HepG2 (cell line): ENCODE measurements around the gene ARF5. TPM values are rescaled to one million over a fixed set of nuclear protein-coding genes. Genes with fewer than 3 reads are reported as not detected.

ENCODE experiments used
- ARNT ChIP-seq: fragments of 450-650 bp; IDR thresholded peaks from 2 replicates; pipeline ENCODE4 v1.6.1; 2017
- GMEB2 ChIP-seq: IDR thresholded peaks from 2 replicates; pipeline ENCODE4 v1.6.1; 2016; ENCODE audit warnings: missing biosample characterization, missing genetic modification reagents, low read depth
- HMGXB4 ChIP-seq, 2 experiments: sonication (generic) in 1 of 2; formaldehyde crosslinking in 1 of 2; IDR thresholded peaks; 2 replicates each; pipeline versions ENCODE4 v1.4.0 to v1.6.1; 2018 to 2020; ENCODE audit warnings: missing genetic modification reagents in 2 of 2, borderline replicate concordance in 1 of 2, low read depth in 1 of 2, mild to moderate bottlenecking in 1 of 2, missing biosample characterization in 1 of 2
- LCORL ChIP-seq, 2 experiments: fragments of 450-650 bp in 1 of 2; sonication (generic) in 1 of 2; formaldehyde crosslinking in 1 of 2; IDR thresholded peaks; 2 replicates each; pipeline versions ENCODE4 v1.5.0 to v1.6.1; 2017 to 2020; ENCODE audit warnings: antibody characterized with exemption in 1 of 2, missing genetic modification reagents in 1 of 2
- MTA1 ChIP-seq: sonication (generic); formaldehyde crosslinking; IDR thresholded peaks from 2 replicates; pipeline ENCODE4 v1.4.0; 2020; ENCODE audit warnings: missing genetic modification reagents, mild to moderate bottlenecking, borderline replicate concordance
- MXD3 ChIP-seq: IDR thresholded peaks from 2 replicates; pipeline ENCODE4 v1.6.1; 2016; ENCODE audit warnings: mild to moderate bottlenecking, missing biosample characterization, missing genetic modification reagents
- PCBP2 ChIP-seq: fragments of 200-400 bp; formaldehyde crosslinking; optimal IDR thresholded peaks from 2 replicates; pipeline ENCODE3; 2018; ENCODE audit warnings: low read length, low read depth; ENCODE audit not compliant: poor library complexity, severe bottlenecking
- RAD51 ChIP-seq: fragments of 450-650 bp; IDR thresholded peaks from 2 replicates; pipeline ENCODE4 v1.6.1; 2016; ENCODE audit warnings: borderline replicate concordance
- TRAFD1 ChIP-seq: sonication (generic); formaldehyde crosslinking; IDR thresholded peaks from 2 replicates; pipeline ENCODE4 v1.5.1; 2020; ENCODE audit warnings: missing genetic modification reagents, mild to moderate bottlenecking, borderline replicate concordance
- ZBED4 ChIP-seq: sonication (generic); formaldehyde crosslinking; IDR thresholded peaks from 2 replicates; pipeline ENCODE4 v1.4.0; 2020; ENCODE audit warnings: missing genetic modification reagents, borderline replicate concordance
- ZC3H13 ChIP-seq: sonication (generic); formaldehyde crosslinking; IDR thresholded peaks from 2 replicates; pipeline ENCODE4 v1.8.1; 2023; ENCODE audit warnings: mild to moderate bottlenecking, missing genetic modification reagents, moderate library complexity
- ZNF205 ChIP-seq: IDR thresholded peaks from 2 replicates; pipeline ENCODE4 v1.6.1; 2018; ENCODE audit warnings: missing biosample characterization, missing genetic modification reagents
- ZNF607 ChIP-seq: sonication (generic); formaldehyde crosslinking; IDR thresholded peaks from 2 replicates; pipeline ENCODE4 v1.5.1; 2020; ENCODE audit warnings: missing genetic modification reagents, mild to moderate bottlenecking, borderline replicate concordance
- ZNF773 ChIP-seq: sonication (generic); formaldehyde crosslinking; IDR thresholded peaks from 2 replicates; pipeline ENCODE4 v1.4.0; 2020; ENCODE audit warnings: missing genetic modification reagents, borderline replicate concordance
- ZXDC ChIP-seq: sonication (generic); formaldehyde crosslinking; IDR thresholded peaks from 2 replicates; pipeline ENCODE4 v1.5.0; 2020; ENCODE audit warnings: mild to moderate bottlenecking, missing genetic modification reagents
- polyA plus RNA-seq, 8 experiments: library from polyadenylated mRNA; depleted of rRNA in 3 of 8; stranded (reverse) in 7 of 8; unstranded in 1 of 8; fragments of >200 nt; fragmentation: Illumina TruSeq in 4 of 8; extraction: Trizol in 4 of 8; gene quantifications; 2 replicates each; pipeline versions ENCODE4 v1.2.1 to v1.2.3, GENCODE V29; 2011 to 2016; ENCODE audit warnings: low read depth in 4 of 8, missing spikeins in 1 of 8, mixed read lengths in 1 of 8; ENCODE audit not compliant: insufficient read depth in 1 of 8
- total RNA-seq, 5 experiments: library from RNA; depleted of rRNA; stranded (reverse); fragments of >200 nt; fragmentation: Illumina TruSeq; extraction: Trizol; gene quantifications; 2 replicates each; pipeline ENCODE4 v1.2.3, GENCODE V29; 2016; ENCODE audit warnings: low read depth in 1 of 5

The ARF5 gene
- total and polyA plus RNA-seq, 2 of the 13 experiments (the other 11 are each of a cell fraction or from before 2014, with no cell fraction given) = 109 to 135 TPM

- TF ChIP-seq RAD51 (no peak), ZBED4 (CRISPR knock-in tag) (peak; percentile 23; the same call in 1 of the 2 replicates), ZC3H13 (CRISPR knock-in tag) (no peak), TRAFD1 (CRISPR knock-in tag) (no peak), GMEB2 (CRISPR knock-in tag) (no peak), HMGXB4 (CRISPR knock-in tag; IDR thresholded peaks at IDR 0.05; ENCODE audit: borderline replicate concordance in 1 of 2, low read depth in 1 of 2) (peak; percentile 93 to 96), ZNF607 (CRISPR knock-in tag) (no peak), MTA1 (CRISPR knock-in tag) (peak; percentile 47; the same call in 1 of the 2 replicates), ZNF205 (no peak), MXD3 (CRISPR knock-in tag) (0 out of 2 replicates have a peak, but pooled peaks have one; percentile 39), ZXDC (CRISPR knock-in tag) (no peak), LCORL (IDR thresholded peaks at IDR 0.05) (no peak), LCORL (CRISPR knock-in tag; IDR thresholded peaks at IDR 0.05) (no peak), ARNT (no peak), PCBP2 (no peak), ZNF773 (no peak)
Measured at GRCh38 chr7:127588697-127589482, 679 bp downstream of the ARF5 start (continued).
